ENCODE data around the gene FIBCD1. TPM values are rescaled to one million over a fixed set of nuclear protein-coding genes. Genes with fewer than 3 reads are reported as not detected.

Gene FIBCD1
- total and polyA plus RNA-seq, 2 of the 8 experiments (the other 6 are each of a cell fraction or from before 2014, with no cell fraction given): 6.1 to 8.8 TPM

GRCh38 chr9:130949188-130950038 is 10.4 kb upstream of the FIBCD1 start (continued):
- no peak for TF ChIP-seq KDM1A (IDR thresholded peaks at IDR 0.05; ENCODE audit: borderline replicate concordance, low read length)
